ENCODE results near the gene COPS6.
A peak's percentile ranks its signal among the peaks of the same experiment; 100 is the strongest.

The COPS6 gene

GRCh38 chr7:100075418-100075817 is 13.4 kb upstream of the COPS6 start:
- in situ Hi-C loops (cut with HindIII; ENCODE audit: low sequenced_read_pairs), result no loop called here
- no peak for TF ChIP-seq CTCF (IDR thresholded peaks at IDR 0.05; ENCODE audit: low read depth, low read length)
- no peak overlapping the region for H3K4me3 ChIP-seq (ENCODE audit: low read depth, low read length)
- DNase-seq (ENCODE audit: low read depth, low spot score), result no peak

DNA sequence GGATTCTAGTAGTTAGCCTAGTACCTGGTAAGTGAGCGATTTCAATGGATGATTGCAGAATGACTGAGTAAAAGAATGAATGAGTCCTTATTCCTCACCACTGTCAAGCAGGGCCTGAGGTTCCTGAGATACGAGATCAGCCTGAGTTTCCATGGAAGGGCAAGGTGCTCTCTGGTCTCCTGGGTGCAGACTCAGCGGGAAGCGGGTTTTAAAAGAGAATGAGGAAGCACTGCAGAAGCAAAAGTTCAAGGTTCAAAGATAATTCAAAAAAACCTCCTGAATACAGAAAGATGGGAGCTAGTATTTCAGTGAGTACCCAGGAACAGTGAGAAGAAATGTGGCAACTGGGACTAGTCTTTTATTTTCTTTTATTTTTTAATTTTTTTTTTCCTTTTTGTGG is 11.6 kb upstream of the COPS6 start:
- DNase-seq (ENCODE audit: low read depth, low spot score), result no peak
- in situ Hi-C loops (cut with HindIII; ENCODE audit: low sequenced_read_pairs), result no loop called here
- no peak overlapping the region for H3K4me3 ChIP-seq (ENCODE audit: low read depth, low read length)
- TF ChIP-seq CTCF (IDR thresholded peaks at IDR 0.05; ENCODE audit: low read depth, low read length), result no peak

GRCh38 chr7:100079024-100079560 is 9.7 kb upstream of the COPS6 start:
- no peak for TF ChIP-seq CTCF (IDR thresholded peaks at IDR 0.05; ENCODE audit: low read depth, low read length)
- no peak for DNase-seq (ENCODE audit: low read depth, low spot score)
- in situ Hi-C loops (cut with HindIII; ENCODE audit: low sequenced_read_pairs), result no loop called here
- H3K4me3 ChIP-seq (ENCODE audit: low read depth, low read length), result no peak overlapping the region

DNA sequence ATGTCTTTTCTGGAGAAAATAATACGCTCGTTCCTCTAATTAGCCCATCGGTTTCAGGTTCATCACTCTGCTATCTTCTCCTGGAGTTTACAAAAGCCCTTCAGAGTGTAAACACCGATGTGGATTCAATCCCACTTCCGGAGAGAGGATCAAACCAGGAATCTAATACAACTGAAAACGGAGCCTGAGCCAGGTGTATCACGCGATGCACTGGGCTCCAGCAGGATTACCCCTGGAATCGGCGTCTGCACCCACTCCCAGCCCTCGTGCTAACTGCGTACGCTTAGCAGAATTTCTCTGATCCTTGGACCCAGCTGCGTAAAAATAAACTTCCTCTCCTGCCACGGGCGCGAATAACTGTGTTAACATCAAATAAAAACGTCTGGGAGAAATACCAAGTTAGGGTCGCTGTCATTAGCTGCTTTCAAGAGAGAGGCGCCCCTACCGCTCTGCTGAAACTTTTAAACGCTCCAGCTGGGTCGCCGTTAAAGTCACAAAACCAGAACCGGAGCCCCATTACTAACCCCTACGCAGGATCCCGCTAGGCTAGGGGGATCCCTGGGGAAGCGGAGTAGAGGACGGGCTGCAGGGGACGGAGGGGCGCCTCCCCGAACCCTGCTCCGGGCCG is 7.7 kb upstream of the COPS6 start:
- DNase-seq (ENCODE audit: low read depth, low spot score), result no peak
- in situ Hi-C loops (cut with HindIII; ENCODE audit: low sequenced_read_pairs), result no loop called here
- no peak for TF ChIP-seq CTCF (IDR thresholded peaks at IDR 0.05; ENCODE audit: low read depth, low read length)
- peak overlapping the region; percentile 97 for H3K4me3 ChIP-seq (ENCODE audit: low read depth, low read length)

GRCh38 chr7:100081535-100082102 is 7.2 kb upstream of the COPS6 start, which contains the start of gene ZNF3:
TSS of gene ZNF3 (minus strand) at chr7:100081723. CDS start at chr7:100077357, 4,366 bp downstream.
- in situ Hi-C loops (cut with HindIII; ENCODE audit: low sequenced_read_pairs), result no loop called here
- DNase-seq (ENCODE audit: low read depth, low spot score), result peak; percentile 99
- H3K4me3 ChIP-seq (ENCODE audit: low read depth, low read length), result peak within 1 kb of the TSS; percentile 97
- peak; percentile 78 for TF ChIP-seq CTCF (IDR thresholded peaks at IDR 0.05; ENCODE audit: low read depth, low read length)

- no peak overlapping the region for H3K4me3 ChIP-seq (ENCODE audit: low read depth, low read length)
- TF ChIP-seq CTCF (IDR thresholded peaks at IDR 0.05; ENCODE audit: low read depth, low read length), result no peak
- in situ Hi-C loops (cut with HindIII; ENCODE audit: low sequenced_read_pairs), result no loop called here
- DNase-seq (ENCODE audit: low read depth, low spot score), result no peak
These were observed 5.8 kb upstream of the COPS6 start for GRCh38 chr7:100082978-100083377.

Measured in astrocyte of the spinal cord (primary cell).